Fibroblast of skin of right biceps (primary cell): ENCODE results near the gene RAB35.

Experiments
- DNase-seq: peaks from one replicate; pipeline ENCODE4 v3.0.0-alpha.2; 2013

RAB35 gene

DNA sequence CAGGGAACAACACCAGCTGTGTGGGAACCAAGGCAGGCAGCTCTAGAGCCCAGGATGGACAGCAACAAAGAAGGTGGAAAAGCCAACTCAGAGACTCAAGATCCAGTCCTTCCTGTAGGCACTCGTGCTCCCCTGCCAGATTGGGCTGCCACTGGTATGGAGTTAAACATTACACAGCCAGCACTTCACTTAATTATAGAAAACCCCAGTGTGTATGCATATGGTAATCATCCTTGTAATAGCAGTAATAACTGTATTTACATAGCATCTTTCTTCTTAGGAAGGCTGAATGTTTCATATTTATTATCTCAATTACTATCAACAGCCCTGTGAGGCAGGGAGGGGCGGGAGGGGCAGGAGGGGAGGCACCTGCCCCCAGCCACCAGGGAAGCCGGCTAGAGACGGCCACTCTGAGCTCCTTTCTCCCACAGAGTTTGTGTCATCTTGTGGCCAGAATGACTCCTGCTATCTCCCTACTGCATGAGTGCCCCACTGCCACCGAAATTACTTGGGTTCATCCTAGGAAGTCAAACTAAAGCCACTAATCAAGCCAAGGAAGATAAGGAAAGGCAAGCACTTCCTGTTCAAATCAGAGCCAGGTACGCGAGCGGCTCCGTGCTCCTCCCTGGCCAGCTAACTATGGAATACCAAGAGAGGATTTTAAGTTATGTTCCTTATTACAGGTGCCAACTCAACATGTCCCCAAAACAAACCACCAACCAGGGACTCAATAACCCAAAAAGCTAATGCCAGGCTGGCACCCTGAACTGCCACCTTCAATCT lies 15.7 kb upstream of the RAB35 start:
- no peak for DNase-seq

DNA sequence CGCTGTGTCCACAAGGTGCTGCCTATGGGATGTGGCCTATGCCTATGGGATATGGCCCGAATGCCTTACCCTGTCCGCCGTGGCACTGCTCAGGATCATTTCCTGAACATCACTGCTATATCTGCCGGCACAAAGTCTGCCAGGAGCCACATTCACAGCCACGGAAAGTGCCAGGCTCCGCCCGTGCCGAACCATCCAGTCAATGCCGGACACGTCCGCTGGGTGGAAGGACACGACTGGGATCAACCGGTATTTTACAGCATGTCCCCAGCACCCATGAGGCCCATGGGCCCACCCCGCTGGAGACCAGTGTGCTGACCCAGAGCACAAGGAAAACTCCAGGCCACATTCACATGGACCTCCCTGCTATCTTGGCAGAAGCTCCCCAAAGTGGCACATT lies 14.6 kb upstream of the RAB35 start:
- DNase-seq: no peak

DNA sequence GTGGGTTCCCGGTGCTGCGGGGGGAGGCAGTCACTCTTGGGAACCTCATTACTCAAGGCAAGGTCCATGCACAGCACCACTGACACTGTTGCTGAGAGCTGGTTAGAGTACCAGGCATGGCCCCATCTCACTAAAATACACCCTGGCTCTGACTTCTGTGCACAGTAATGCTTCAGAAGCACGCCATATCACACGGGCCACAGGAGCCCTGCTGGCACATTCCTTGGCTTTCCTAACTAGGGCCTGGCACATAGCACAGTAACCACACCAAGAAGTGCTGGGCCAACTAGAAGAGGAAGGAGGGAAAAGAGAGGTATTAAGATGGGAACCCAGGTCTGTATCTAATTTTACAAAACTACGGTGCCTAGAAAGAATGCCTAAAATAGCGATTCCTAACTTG lies 13.5 kb upstream of the RAB35 start:
- no peak for DNase-seq

DNA sequence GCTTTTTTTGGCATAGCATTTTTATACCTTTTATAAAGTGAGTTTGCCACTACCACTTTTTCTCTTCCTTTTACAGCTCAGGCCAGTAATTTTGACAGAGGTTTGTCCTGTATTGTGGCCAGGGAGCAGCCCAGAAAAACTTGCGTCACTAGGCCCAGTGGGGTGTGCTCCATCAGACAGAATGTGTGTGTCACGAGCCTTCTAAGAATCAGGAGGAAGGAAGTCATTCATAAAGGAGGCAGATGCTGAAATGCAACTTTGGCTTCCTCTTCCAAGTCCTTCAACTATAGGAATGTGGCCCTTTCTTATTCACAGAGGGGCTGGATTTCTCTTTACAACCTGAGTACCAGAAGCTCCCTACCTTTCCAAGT lies 10.1 kb upstream of the RAB35 start:
- DNase-seq: peak; percentile 10

DNA sequence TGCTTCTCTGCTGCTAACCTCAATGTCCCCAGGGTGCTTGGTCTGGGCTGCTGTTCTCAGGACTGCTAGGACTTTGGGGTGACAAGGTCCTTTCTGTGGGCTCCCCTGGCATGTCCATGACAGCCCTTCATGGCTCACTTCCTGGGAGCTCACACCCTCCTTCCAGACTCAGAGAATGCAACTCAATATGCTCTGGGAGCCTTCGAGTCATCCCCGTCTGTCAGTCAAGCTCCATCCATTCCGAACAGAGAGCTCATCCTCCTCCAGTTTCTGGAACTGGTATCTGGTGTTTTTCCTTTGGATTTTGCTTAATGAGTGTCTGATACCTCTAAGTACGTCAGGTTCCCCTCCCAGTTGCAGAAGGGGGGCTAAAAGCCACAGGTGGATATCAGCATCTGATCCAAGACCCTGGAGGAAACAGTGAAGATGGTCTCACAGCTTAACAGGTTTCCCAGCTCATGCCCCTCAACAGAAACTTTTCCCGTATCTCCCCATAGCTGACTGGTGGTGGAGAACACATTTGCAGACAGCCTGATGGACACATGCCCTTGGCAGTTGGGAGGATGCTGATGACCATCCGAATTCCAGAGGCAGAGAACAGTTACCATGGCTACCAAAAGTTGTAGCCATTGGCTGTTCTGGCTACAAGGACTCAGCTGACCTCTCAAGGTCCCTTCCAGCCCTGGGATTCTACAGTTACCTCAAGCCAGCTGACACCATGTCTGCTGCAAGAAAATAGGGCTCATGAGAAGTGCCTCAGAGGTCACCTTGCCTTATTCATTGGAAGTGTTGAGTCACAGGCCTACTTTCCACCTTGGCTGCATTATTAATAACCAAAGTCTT lies 9.5 kb upstream of the RAB35 start:
- no peak for DNase-seq

DNA sequence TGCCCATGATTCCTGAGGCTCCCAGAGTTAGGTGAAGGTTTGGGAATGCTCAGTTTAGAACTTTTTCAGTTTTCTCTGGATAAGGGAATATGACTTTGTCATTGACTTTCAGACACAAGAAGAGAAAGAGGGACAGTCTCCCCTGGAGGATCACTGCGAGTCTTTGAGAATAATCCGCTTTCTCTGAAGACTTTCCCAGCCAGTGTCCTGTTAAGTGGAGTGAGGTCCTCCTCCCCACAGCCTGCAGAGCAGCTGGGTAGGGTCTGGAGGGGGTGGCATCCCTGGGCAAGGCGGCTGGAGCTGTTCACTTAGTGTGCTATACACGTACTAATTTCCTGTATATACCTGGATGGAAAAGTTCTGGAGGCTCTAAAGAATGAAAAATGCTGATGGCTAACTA lies 8.5 kb upstream of the RAB35 start:
- no peak for DNase-seq

DNA sequence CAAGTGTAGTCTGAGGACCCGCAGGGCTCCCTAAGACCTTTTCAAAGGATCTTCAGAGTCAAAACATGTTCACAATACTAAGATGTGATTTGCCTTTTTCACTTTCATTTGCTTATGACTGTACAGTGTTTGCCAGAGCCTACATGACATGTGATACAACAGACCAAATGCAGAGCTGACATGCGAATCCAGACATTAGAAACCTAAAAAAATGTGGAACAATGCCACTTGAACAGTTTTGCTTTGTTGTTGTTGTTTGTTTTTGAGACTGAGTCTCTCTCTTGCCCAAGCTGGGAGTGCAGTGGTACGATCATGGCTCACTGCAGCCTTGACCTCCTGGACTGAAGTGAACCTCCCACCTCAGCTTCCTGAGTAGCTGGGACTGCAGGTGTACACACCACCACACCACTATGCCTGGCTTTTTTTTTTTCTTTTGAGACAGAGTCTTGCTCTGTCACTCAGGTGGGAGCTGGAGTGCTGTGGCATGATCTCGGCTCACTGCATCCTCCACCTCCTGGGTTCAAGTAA lies 5.3 kb upstream of the RAB35 start:
- no peak for DNase-seq

DNA sequence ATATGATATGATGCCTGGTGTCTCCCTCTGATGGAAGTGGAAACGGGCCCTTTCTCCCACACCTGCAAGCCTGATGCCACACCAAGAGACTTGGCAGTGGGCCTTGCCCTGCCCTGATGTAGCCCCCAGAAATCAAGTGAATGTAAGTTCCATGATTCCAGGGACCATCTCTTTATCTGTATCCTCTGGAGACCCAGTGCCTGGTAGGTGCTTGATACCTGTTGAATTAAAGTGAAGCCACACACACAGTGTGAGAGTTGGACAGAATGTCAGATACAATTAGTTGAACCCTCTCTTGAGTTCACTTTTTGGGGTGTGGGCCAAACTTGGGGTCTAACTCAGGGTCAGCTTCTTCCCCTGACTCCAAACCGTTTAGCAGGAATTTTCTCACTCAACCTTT lies 4.8 kb upstream of the RAB35 start:
- no peak for DNase-seq

DNA sequence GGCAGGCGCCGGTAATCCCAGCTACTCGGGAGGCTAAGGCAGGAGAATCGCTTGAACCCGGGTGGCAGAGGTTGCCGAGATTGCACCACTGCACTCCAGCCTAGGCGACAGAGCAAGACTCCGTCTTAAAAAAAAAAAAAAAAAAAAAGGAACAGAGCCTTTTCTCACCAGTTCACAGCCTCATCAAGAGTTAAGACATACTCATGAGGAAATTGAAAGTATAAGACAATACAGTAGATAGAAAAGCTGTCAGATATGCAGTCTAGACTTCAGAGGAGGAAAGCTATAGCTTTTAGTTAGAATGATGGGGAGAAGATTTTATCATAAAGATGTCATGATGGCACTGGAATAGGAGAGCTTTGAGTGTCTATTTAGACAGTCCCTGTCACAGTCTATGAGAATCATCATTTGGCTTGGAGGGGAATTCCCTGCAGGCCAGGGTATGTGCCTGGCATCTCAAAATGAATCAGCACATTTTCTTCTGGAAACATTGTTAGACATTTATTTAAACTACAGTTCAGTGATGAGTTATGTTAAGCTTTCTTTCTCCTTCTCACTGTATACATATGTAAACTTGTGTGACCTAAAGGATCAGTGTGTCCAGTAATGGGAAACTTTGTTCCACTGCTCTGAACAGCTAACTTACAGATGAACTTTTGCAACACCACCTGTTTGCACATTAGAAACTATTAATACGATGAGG lies 2.9 kb upstream of the RAB35 start:
- DNase-seq: peak; percentile 52

DNA sequence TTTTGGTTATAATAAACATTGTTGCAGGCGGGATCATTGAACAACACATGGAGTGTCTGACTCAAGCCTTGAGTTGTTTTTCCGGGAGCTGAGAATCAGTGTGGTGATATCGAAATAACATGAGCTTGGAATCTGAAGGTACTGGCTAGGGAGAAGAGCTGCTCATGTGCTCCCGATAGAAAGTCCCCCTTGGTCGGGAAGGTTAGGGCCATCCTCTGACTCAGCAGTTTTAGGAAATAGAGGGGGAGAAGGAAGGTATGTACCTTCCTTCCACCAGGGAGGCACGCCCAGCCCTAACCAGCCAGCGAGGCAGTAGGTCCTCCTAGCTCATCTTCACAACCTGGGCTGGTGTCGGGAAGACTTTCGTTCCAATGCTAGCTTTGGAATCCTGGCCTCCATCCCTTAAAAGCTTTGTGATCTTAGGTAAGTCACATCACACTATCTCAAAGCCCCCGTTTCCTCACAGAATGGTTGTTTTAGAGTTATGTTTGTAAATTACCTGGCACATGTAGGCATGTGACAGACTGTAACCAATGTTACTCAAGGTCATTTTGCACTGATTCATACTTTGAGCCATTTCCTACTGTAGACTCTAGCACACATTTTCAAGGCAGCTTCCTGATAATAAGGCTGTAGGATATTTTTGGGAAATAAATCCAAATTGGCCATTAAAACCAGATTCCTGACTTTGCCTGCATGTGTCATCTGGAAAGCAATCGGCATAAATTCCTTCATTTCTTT lies 1.9 kb upstream of the RAB35 start:
- DNase-seq: peak; percentile 61

DNA sequence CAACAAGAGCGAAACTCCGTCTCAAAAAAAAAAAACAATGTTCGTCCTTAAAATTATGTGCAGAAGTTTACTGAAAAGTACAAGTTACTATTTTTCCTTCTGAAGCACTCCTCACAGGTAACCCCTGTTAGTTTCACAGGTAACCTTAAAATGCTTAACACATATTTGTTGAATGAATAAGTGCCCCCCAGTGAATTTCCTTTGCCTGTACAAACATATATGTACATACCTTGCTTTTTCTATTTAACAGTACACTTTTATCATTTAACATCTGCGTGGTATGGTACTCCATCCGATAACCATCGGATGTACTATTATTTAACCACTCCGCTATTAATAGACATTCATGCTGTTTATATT lies 1.4 kb upstream of the RAB35 start:
- DNase-seq: no peak

DNA sequence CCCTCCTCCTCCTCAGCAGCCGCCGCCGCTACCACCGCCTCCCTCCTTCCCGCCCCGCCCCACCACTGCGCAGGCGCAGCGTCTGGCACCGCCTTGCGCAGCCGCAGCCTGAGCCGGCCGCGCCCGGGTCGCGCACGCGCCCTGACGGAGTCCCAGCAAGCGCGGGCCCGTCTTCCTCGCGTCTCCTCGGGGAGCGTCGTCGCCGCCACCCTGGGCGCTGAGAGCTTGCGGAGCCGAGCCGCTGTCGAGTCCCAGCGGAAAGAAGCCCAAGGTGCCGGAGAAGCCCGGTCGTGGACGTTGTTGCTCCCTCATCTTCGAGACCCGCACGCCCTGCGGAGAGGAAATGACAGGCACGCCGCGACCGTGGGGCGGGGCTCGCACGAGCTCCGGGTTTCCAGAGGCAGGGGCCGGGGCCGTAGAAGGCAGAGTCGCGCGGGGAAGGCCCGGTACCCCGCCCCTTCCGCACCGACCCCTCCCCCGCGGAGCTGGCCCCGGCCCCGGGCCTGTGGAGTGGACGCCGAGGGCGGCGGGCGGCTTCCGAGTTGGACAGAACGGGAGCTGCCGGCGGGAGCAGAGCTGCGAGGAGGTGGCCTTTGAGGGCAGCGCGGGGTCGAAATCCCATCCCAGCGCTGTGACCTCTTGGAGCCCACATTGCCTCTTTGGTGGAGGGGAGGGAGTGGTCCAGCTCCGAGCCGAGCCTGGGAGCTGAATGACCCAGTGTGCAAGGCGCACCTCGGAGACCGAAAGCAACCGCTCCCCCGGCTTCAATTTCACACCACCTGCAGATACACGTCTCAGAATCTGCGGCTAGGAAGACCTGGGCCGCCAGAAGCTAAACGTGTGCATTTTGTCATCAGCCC lies 469 bp upstream of the RAB35 start:
- DNase-seq: peak; percentile 93

DNA sequence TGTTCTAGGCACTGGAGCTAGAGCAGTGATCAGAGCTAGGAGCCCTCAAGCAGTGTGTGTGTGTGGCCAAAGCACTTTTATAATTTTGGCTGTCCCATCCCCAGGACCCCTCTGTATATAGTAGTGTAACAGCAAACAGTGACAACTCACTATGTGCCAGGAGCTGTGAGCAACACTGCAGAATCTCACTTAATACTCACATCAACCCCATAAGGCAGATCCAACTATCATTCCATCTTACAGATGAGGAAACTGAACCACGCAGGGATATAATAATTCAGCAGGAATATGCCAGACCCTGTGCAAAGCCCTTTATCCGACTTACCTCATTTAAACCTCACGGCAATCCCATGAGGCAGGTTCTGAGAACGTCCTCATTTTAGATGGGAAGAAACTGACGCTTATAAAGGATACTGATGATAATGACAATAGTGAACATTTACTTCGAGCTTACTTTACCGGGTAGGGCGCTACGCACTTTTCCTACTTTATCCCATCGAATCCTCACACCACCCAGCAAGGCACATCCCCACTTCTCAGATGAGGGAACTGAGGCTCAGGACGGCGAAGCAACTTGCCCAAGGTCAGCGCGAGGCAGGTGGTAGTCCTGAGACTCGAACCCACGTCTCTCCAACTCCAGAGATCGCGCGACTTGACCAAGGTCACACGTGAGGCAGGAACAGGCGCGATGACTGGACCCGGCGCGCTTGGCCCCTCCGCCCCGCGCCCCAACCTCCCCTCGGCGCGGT lies 687 bp downstream of the RAB35 start:
- peak; percentile 42 for DNase-seq

DNA sequence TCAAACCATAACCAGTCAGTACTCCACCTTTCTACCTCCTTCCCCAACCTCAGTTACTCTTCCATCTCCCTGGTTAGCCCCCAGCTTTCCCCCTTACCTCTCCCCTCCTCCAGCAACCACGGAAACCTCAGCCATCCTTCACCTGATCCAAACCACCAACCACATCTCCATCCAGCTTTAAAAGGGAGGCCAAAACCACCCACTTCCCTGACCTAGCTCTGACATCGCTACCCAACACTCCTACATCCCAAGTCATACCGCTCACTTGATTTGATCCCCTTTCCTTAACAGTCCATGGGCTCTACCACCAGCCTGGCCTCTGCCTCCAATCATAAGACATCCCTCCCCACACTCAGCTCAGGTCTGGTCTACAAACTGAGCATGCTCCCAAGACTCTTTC lies 1.5 kb downstream of the RAB35 start:
- DNase-seq: no peak

DNA sequence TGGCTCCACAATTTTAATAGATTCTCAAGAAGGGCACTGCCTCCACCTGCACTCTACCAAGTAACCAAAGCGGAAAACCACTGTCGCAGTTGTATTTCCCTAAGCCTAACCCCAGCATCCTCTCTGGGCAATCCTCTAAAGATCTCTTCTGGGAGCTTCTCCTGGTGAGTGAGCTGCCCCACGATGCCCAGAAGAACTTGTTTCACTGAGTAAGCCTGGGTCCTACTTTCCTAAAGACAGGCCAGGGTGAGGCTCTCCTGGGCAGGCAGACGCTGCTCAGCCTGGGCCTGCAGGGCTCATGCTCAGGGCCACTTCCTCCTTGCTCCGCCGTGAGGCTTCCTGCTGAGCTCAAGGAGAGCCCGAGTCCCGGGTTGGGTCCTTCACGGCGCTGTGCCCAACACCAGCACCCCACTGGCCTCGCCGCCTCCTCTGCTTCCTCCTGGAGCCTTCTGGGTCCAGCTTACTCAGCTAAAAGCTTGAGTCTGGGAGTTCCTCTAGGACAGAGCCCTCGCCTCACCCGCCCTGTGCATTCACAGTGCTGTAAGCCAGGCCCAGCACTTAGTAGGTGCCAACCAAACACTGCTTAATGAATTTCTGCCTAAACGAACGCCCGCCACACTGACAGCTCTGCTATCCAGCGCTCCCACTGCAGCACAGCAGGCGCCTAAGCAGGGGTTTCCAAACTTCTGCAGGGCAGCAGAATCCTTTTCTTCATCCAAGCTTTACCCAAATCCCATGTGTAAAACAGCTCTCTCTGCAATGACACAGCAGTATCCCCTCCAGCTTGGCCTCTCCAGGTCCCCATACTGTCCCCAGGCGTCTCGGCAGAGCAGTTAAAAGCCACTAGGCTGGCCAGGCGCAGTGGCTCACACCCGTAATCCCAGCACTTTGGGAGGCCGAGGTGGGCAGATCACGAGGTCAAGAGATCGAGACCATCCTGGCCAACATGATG lies 5.7 kb downstream of the RAB35 start:
- DNase-seq: no peak

DNA sequence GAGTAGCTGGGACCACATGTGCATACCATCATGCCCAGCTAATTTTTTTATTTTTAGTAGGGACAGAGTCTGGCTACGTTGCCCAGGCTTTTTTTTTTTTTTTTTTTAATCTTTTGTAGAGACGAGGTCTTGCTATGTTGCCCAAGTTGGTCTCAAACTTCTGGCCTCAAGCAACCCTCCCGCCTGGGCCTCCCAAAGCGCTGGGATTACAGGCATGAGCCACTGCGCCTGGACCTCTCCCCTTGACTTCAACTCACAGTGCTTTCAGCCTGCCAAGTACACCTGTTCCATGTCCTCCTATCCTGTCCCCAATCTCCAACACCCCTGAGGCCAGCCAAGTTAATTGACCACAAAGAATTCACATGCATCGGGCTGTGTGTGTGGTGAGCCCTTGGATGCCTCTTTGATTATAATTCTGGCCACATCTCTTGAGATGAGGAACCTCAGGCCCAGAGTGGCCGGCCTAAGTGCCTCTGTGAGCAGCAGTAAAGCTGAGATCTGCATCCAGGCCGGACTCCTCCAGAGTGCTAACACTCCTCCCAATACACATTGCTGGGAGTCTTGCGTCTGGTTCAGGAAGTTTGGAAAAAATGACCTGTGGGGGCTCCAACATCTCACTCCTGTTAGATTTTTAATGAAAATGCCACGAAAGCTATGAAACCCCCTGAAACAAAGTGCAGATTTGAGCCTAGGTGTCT lies 6.8 kb downstream of the RAB35 start:
- DNase-seq: no peak

DNA sequence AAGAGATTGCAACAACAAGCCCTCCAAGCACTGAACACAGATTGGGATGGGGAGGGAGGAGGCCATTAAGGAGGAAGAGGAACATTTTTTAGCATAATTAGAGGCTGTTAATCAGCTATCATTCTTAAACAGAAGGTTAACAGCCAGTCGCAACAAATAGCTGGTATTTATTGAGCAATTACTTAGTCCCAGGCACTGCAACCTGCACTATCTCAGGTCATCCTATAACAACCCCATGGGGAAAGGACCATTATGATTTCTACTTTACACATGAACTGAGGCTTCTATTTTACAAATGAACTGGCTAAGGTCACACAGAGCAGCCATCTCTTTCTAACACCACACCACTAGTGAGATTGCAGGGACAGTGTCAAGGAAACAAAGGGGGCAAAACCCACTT lies 10.4 kb downstream of the RAB35 start:
- DNase-seq: no peak

DNA sequence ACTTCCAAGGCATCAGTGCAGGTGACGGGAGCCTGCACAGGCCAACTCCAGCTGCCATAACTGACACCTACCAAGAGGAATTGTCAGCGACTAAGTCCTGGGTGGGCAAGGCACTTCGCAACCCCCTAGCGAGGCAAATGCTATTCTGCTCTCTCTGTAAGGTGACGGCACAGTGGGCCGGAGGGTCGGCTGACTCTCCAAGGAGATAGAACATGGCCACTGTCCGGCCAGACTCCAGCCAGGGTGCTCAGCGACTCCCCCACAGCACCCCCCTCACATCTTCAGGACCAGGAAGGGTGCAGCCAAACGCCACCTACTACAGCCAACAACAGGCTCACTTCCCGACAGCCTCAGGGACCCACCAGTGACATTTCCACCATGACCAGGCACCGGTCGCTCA lies 13.2 kb downstream of the RAB35 start:
- no peak for DNase-seq

DNA sequence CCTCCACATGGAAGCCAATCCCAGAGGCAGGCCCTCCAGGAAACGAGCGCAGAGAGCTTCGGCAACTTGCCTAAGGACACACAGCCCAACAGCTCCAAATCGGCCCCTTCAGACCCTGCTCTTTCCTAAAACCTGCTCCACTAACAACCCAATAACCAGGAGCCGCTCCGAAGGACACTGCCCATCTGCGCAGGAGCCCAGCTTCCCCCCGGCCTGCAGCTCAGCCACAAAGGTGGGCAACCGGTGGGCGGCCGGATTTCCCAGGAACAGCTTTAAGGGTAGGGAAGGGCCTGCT lies 13.6 kb downstream of the RAB35 start:
- DNase-seq: no peak
